SK-N-SH treated with all-trans-retinoic acid at 6 μM for 48 hours (cell line): Measurements from ENCODE around the gene ANKRD40CL.
A peak's percentile ranks its signal among the peaks of the same experiment; 100 is the strongest.

Source experiments
- BACH2 ChIP-seq: fragments of 250-450 bp; sonication (Bioruptor Pico); IDR thresholded peaks from 2 replicates; pipeline ENCODE4 v1.9.0; 2021; ENCODE audit warnings: mild to moderate bottlenecking, borderline replicate concordance
- CSDC2 ChIP-seq: fragments of 250-450 bp; sonication (Bioruptor Pico); IDR thresholded peaks from 2 replicates; pipeline ENCODE4 v1.5.0; 2020; ENCODE audit warnings: mild to moderate bottlenecking, moderate library complexity
- ESRRG ChIP-seq: fragments of 250-450 bp; sonication (Bioruptor Pico); IDR thresholded peaks from 2 replicates; pipeline ENCODE4 v1.6.1; 2021; ENCODE audit warnings: mild to moderate bottlenecking
- OSR1 ChIP-seq: fragments of 250-450 bp; sonication (Bioruptor Pico); IDR thresholded peaks from 2 replicates; pipeline ENCODE4 v1.8.0; 2022; ENCODE audit warnings: moderate library complexity, mild to moderate bottlenecking, inconsistent platforms
- PATZ1 ChIP-seq: fragments of 250-450 bp; sonication (Bioruptor Pico); IDR thresholded peaks from 2 replicates; pipeline ENCODE4 v1.8.0; 2020; ENCODE audit warnings: mild to moderate bottlenecking, moderate library complexity, borderline replicate concordance
- POU6F1 ChIP-seq: fragments of 250-450 bp; sonication (Bioruptor Pico); IDR thresholded peaks from 2 replicates; pipeline ENCODE4 v1.8.0; 2021; ENCODE audit warnings: low read depth, mild to moderate bottlenecking, moderate library complexity, borderline replicate concordance
- TCF4 ChIP-seq: fragments of 250-450 bp; sonication (Bioruptor Pico); IDR thresholded peaks from 2 replicates; pipeline ENCODE4 v1.8.0; 2021; ENCODE audit warnings: mild to moderate bottlenecking, moderate library complexity, borderline replicate concordance
- TOX ChIP-seq: fragments of 250-450 bp; sonication (Bioruptor Pico); IDR thresholded peaks from 2 replicates; pipeline ENCODE4 v1.8.0; 2021; ENCODE audit warnings: mild to moderate bottlenecking, moderate library complexity, borderline replicate concordance
- ZFP3 ChIP-seq: fragments of 250-450 bp; sonication (Bioruptor Pico); IDR thresholded peaks from 2 replicates; pipeline ENCODE4 v1.5.0; 2020; ENCODE audit warnings: mild to moderate bottlenecking, moderate library complexity
- ZFP30 ChIP-seq: fragments of 450-650 bp; formaldehyde crosslinking; IDR thresholded peaks from 2 replicates; pipeline ENCODE4 v1.5.0; 2022; ENCODE audit warnings: mild to moderate bottlenecking, moderate library complexity
- ZNF8 ChIP-seq: fragments of 450-650 bp; formaldehyde crosslinking; IDR thresholded peaks from 2 replicates; pipeline ENCODE4 v1.5.0; 2020; ENCODE audit warnings: mild to moderate bottlenecking, moderate library complexity
- TF ChIP-seq, protein P1 (sequence below): fragments of 250-450 bp; sonication (Bioruptor Pico); IDR thresholded peaks from 2 replicates; pipeline ENCODE4 v1.5.1; 2020; ENCODE audit warnings: low read depth, mild to moderate bottlenecking, moderate library complexity
- TF ChIP-seq, protein P2 (sequence below): fragments of 250-450 bp; sonication (Bioruptor Pico); IDR thresholded peaks from 2 replicates; pipeline ENCODE4 v1.5.0; 2020; ENCODE audit warnings: mild to moderate bottlenecking, moderate library complexity

DNA sequence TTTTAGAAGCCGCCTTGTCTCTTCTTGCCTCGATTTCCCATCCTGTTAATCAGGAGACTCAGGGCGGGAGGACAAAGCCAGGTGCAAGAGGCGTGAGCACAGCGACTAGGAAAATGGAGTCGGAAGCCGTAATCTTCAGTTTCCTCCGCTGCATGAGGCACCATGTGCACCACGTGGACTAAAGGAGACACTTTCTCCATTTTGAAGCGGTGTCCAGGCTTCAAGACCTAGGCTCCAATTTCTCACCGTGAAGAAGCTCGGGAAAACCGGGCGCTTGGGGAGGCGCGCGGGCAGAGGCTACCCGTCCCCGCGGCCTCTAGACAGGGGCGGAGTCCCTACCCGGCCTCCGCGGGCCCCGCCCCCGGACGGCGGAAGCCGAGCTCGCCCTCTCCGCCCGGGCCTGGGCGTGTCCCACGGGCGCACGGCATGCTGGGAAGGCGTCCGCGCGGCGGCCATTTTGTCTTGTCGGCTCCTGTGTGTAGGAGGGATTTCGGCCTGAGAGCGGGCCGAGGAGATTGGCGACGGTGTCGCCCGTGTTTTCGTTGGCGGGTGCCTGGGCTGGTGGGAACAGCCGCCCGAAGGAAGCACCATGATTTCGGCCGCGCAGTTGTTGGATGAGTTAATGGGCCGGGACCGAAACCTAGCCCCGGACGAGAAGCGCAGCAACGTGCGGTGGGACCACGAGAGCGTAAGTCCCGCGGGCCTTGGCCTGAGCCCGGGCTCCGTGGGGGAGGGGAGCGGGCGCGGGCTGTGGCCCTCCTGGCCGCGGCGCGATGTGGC, 48.0 kb downstream of the ANKRD40CL start, which contains the start of gene LUC7L3:
- TF ChIP-seq, protein P1, sequence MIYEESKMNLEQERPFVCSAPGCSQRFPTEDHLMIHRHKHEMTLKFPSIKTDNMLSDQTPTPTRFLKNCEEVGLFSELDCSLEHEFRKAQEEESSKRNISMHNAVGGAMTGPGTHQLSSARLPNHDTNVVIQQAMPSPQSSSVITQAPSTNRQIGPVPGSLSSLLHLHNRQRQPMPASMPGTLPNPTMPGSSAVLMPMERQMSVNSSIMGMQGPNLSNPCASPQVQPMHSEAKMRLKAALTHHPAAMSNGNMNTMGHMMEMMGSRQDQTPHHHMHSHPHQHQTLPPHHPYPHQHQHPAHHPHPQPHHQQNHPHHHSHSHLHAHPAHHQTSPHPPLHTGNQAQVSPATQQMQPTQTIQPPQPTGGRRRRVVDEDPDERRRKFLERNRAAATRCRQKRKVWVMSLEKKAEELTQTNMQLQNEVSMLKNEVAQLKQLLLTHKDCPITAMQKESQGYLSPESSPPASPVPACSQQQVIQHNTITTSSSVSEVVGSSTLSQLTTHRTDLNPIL (CRISPR knock-in tag): no peak
- TF ChIP-seq PATZ1 (CRISPR knock-in tag) (no peak), ZFP30 (CRISPR knock-in tag) (no peak), TOX (CRISPR knock-in tag) (no peak), ZNF8 (CRISPR knock-in tag) (peak; percentile 37; the same call in 1 of the 2 replicates), CSDC2 (peak; percentile 95), OSR1 (no peak), ZFP3 (CRISPR knock-in tag) (peak; percentile 80; the same call in 1 of the 2 replicates), BACH2 (no peak), ESRRG (CRISPR knock-in tag) (no peak), TCF4 (no peak), POU6F1 (CRISPR knock-in tag) (no peak)
- TF ChIP-seq, protein P2, sequence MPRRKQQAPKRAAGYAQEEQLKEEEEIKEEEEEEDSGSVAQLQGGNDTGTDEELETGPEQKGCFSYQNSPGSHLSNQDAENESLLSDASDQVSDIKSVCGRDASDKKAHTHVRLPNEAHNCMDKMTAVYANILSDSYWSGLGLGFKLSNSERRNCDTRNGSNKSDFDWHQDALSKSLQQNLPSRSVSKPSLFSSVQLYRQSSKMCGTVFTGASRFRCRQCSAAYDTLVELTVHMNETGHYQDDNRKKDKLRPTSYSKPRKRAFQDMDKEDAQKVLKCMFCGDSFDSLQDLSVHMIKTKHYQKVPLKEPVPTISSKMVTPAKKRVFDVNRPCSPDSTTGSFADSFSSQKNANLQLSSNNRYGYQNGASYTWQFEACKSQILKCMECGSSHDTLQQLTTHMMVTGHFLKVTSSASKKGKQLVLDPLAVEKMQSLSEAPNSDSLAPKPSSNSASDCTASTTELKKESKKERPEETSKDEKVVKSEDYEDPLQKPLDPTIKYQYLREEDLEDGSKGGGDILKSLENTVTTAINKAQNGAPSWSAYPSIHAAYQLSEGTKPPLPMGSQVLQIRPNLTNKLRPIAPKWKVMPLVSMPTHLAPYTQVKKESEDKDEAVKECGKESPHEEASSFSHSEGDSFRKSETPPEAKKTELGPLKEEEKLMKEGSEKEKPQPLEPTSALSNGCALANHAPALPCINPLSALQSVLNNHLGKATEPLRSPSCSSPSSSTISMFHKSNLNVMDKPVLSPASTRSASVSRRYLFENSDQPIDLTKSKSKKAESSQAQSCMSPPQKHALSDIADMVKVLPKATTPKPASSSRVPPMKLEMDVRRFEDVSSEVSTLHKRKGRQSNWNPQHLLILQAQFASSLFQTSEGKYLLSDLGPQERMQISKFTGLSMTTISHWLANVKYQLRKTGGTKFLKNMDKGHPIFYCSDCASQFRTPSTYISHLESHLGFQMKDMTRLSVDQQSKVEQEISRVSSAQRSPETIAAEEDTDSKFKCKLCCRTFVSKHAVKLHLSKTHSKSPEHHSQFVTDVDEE (CRISPR knock-in tag): peak; percentile 59
